Measurements from ENCODE around the gene UBE2K.

Gene UBE2K

DNA sequence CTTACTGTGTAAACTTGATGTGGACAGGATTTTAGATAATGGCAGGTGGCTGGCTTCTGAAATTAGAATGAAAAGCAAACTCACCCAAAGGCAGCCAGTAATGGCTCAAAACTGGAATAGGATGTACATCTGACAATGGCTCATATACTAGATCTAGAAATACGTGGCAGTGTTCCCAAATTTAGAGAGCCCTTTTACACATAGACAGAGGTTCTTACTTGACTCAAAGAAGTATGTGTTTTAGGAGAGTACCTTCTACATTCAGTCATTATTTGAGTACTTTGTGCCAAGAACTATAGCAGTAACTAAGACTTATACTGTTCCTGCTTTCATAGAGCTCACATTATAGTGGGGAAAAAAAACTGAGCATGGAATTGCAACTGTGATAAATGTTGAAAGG is 48.0 kb downstream of the UBE2K start:
- TF ChIP-seq, protein P1, sequence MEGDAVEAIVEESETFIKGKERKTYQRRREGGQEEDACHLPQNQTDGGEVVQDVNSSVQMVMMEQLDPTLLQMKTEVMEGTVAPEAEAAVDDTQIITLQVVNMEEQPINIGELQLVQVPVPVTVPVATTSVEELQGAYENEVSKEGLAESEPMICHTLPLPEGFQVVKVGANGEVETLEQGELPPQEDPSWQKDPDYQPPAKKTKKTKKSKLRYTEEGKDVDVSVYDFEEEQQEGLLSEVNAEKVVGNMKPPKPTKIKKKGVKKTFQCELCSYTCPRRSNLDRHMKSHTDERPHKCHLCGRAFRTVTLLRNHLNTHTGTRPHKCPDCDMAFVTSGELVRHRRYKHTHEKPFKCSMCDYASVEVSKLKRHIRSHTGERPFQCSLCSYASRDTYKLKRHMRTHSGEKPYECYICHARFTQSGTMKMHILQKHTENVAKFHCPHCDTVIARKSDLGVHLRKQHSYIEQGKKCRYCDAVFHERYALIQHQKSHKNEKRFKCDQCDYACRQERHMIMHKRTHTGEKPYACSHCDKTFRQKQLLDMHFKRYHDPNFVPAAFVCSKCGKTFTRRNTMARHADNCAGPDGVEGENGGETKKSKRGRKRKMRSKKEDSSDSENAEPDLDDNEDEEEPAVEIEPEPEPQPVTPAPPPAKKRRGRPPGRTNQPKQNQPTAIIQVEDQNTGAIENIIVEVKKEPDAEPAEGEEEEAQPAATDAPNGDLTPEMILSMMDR (IDR thresholded peaks at IDR 0.05; ENCODE audit: control extremely low read depth, extremely low read depth, low read depth, missing control alignments) = no peak
- POLR2A ChIA-PET = interaction anchor here (0.6 kb wide), 2 partner anchors 9 to 21 kb away, joined by 3 read pairs; no protein-coding TSS in a partner anchor
- CTCF ChIA-PET = interaction anchor here (0.8 to 1.3 kb wide), 2 partner anchors 12 to 15 kb away, joined by 3 read pairs; no protein-coding TSS in a partner anchor
- DNase-seq (ENCODE audit: extremely low spot score) = no peak

DNA sequence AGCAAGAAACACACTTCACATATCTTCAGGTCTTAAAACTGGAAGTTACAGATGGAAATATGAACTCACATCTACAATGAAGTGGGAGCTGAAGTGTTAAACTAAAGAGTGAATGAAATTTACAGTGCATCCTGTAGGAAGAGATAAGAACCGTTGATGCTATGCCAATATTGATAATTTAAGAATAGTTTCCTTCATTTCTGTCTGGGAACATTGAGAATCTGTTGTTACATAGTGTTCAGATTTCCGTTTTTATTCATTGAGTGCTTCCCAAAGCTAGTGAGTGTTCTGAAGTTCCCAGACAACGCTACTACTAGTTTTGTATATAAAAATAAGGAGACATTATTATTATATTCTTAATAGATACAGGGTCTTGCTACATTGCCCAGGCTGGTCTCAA is 52.3 kb downstream of the UBE2K start:
- DNase-seq (ENCODE audit: extremely low spot score) = no peak
- CTCF ChIA-PET = interaction anchor here (2.6 kb wide), 1 partner anchor 12 kb away, joined by 8 read pairs; no protein-coding TSS in a partner anchor
- POLR2A ChIA-PET = no interaction called here
- TF ChIP-seq, protein P1 (IDR thresholded peaks at IDR 0.05; ENCODE audit: control extremely low read depth, extremely low read depth, low read depth, missing control alignments) = no peak

GRCh38 chr4:39754309-39754708 is 56.4 kb downstream of the UBE2K start:
- ChIA-PET POLR2A (interaction anchor here (0.8 kb wide), 1 partner anchor 8 kb away, joined by 3 read pairs; no protein-coding TSS in a partner anchor), CTCF (interaction anchor here (1.0 to 1.6 kb wide), 6 partner anchors 10 to 285 kb away, joined by 3 to 4 read pairs (median 4); no protein-coding TSS in a partner anchor)
- no peak for DNase-seq (ENCODE audit: extremely low spot score)
- TF ChIP-seq, protein P1 (IDR thresholded peaks at IDR 0.05; ENCODE audit: control extremely low read depth, extremely low read depth, low read depth, missing control alignments) = no peak

GRCh38 chr4:39756159-39756558 is 58.2 kb downstream of the UBE2K start:
- DNase-seq (ENCODE audit: extremely low spot score) = no peak
- POLR2A ChIA-PET = no interaction called here
- TF ChIP-seq, protein P1 (IDR thresholded peaks at IDR 0.05; ENCODE audit: control extremely low read depth, extremely low read depth, low read depth, missing control alignments) = no peak
- CTCF ChIA-PET = interaction anchor here (0.7 to 1.2 kb wide), 4 partner anchors 27 to 181 kb away, joined by 3 read pairs; no protein-coding TSS in a partner anchor

- no peak for DNase-seq (ENCODE audit: extremely low spot score)
- CTCF ChIA-PET = interaction anchor here (1.0 to 1.3 kb wide), 2 partner anchors 12 to 176 kb away, joined by 3 read pairs; no protein-coding TSS in a partner anchor
- TF ChIP-seq, protein P1 (IDR thresholded peaks at IDR 0.05; ENCODE audit: control extremely low read depth, extremely low read depth, low read depth, missing control alignments) = no peak
- POLR2A ChIA-PET = no interaction called here
Observed at GRCh38 chr4:39758176-39758575, 60.2 kb downstream of the UBE2K start.

DNA sequence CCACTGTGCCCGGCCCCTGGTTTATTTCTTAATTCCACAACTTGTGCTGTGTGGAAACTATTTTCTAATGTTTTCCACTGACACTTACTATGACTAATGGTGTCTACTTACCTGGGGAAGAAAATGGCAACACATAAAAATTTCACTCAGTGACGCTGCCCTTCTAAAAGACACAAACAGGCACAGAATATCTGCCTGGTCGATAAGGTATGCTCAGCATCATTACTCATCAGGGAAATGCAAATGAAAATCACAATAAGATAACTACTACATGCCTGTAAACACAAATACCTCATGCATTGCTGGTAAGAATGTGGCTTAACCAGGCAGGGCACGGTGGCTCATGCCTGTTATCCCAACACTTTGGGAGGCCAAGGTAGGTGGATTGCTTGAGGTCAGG is 61.6 kb downstream of the UBE2K start:
- POLR2A ChIA-PET = no interaction called here
- TF ChIP-seq, protein P1 (IDR thresholded peaks at IDR 0.05; ENCODE audit: control extremely low read depth, extremely low read depth, low read depth, missing control alignments) = no peak
- no peak for DNase-seq (ENCODE audit: extremely low spot score)
- CTCF ChIA-PET = no interaction called here

Data from GM10248 (cell line).